Body of pancreas (tissue), 4 donors: ENCODE measurements around the gene MYRIP. TPM values are rescaled to one million over a fixed set of nuclear protein-coding genes. Genes with fewer than 3 reads are reported as not detected.

ENCODE experiments used
- ATAC-seq: fragments of 150-250 bp; one replicate; pipeline ENCODE4 v1.9.1; 2016
- DNase-seq, 4 donors: peaks; one replicate each; pipeline ENCODE4 v3.0.0-alpha.2; 2019
- H3K27ac ChIP-seq, 4 donors: fragments of 200-600 bp; sonication (generic); 1 replicate in 3 of 4; 2 replicates in 1 of 4; pipeline versions ENCODE4 v1.5.1 to v1.6.1; 2016 to 2019; ENCODE audit warnings: mild to moderate bottlenecking in 1 of 4, mixed read lengths in 1 of 4, moderate library complexity in 1 of 4
- H3K27me3 ChIP-seq, 2 donors: fragments of 200-600 bp; sonication (generic); one replicate each; pipeline ENCODE4 v1.6.0; 2016; ENCODE audit warnings: mild to moderate bottlenecking in 1 of 2
- H3K36me3 ChIP-seq, 2 donors: fragments of 200-600 bp; sonication (generic); replicated peaks in 1 of 2; 2 replicates each; pipeline ENCODE4 v1.5.1; 2016; ENCODE audit warnings: low read depth in 2 of 2; ENCODE audit not compliant: insufficient read depth in 1 of 2
- H3K4me1 ChIP-seq: fragments of 200-600 bp; sonication (generic); one replicate; pipeline ENCODE4 v1.6.0; 2016
- H3K4me3 ChIP-seq, 2 donors: fragments of 200-600 bp; sonication (generic); 1 replicate in 1 of 2; 2 replicates in 1 of 2; pipeline ENCODE4 v1.5.1; 2016 to 2019
- H3K9me3 ChIP-seq, 3 donors: fragments of 200-600 bp; sonication (generic); 1 replicate in 2 of 3; 2 replicates in 1 of 3; pipeline ENCODE4 v1.5.1; 2016
- CTCF ChIP-seq, 7 experiments: fragments of 450-650 bp in 4 of 7; fragments of 200-600 bp in 3 of 7; sonication (generic) in 3 of 7; IDR thresholded peaks; one replicate each; pipeline ENCODE4 v1.5.1; 2016 to 2019; ENCODE audit warnings: antibody characterized with exemption in 7 of 7
- POLR2A ChIP-seq, 3 donors: fragments of 450-650 bp; IDR thresholded peaks; one replicate each; pipeline ENCODE4 v1.6.1; 2016; ENCODE audit warnings: antibody characterized with exemption in 3 of 3, mild to moderate bottlenecking in 2 of 3
- WGBS, 2 donors: methylation state at CpG; one replicate each; pipeline ENCODE4 v1.1.5; 2017; 5-methylcytosine and 5-hydroxymethylcytosine counted together
- intact Hi-C: fragments of 100-400 bp; cut with DNase I; formaldehyde crosslinking; loops from one replicate; pipeline ENCODE4 v1.15.1; 2023
- total RNA-seq, 2 donors: library from RNA; depleted of rRNA; stranded (reverse); fragments of >200 nt; gene quantifications; one replicate each; pipeline ENCODE4 v1.1.0, GENCODE V29; 2016

MYRIP gene
- total RNA-seq, 2 donors from 2014 or later = 5.2 to 12.5 TPM

DNA sequence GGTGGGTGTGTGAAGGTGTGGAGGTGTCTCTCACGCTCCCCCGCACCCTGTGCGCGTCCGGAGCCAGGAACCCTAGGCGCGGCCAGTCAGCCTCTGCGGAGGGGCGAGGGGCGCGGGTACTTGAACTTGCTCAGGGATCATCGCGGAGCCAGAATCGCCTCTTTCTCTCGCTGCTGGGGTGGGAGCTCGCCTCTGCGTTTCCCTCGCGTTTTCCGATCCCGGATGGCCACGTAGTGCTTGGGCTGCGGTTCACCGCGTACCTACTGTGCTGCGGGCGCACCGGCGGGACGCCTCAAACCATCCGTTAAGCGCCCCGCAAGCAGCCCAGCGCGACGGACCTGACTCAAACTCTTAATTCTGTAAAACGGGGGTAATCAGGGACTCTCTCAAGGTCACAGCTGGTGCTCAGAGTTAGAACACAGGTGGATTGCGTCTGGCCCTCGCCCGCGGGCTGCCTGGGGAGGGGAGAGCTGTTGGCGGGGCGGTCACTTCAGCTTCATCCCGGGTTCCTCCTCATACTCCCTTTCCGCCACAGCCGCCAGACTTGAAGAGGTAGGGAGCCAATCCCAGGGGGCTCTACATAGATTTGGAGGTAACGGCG, 686 bp downstream of the MYRIP start:
- H3K4me3 ChIP-seq = peak overlapping the region; percentile 59 to 78
- H3K9me3 ChIP-seq = no peaks in the 10 kb centered on the region
- H3K27me3 ChIP-seq = no peaks in the 10 kb centered on the region
- DNase-seq (peak; percentile 36 to 60 (median 54)), ATAC-seq (peak; percentile 33)
- WGBS, 2 donors = 1% methylated on average over 8 to 46 of the region's 48 CpGs
- peaks cover 30% of the 10 kb centered on the region for H3K4me1 ChIP-seq
- TF ChIP-seq CTCF (IDR thresholded peaks at IDR 0.05) (no peak), POLR2A (IDR thresholded peaks at IDR 0.05) (peak in 1 of 3 donors; percentile 26)
- no peaks in the 10 kb centered on the region for H3K36me3 ChIP-seq
- intact Hi-C loops = no loop called here
- H3K27ac ChIP-seq = peak overlapping the region in 3 of 4 donors; percentile 72 to 80 (median 79)

GRCh38 chr3:39810647-39811161, 1.3 kb downstream of the MYRIP start:
- intact Hi-C loops = no loop called here
- Histone ChIP-seq H3K4me1 (peaks cover 30% of the 10 kb centered on the region), H3K27me3 (no peaks in the 10 kb centered on the region), H3K4me3 (peak overlapping the region; percentile 59 to 78), H3K36me3 (no peaks in the 10 kb centered on the region), H3K27ac (peak overlapping the region in 3 of 4 donors; percentile 14 to 80 (median 79)), H3K9me3 (no peaks in the 10 kb centered on the region)
- WGBS, 2 donors = 1 to 10% methylated on average over 16 of the region's 16 CpGs
- no peak for ATAC-seq
- no peak for TF ChIP-seq CTCF (IDR thresholded peaks at IDR 0.05)
- peak in 1 of 4 donors; percentile 11 for DNase-seq

GRCh38 chr3:39811561-39811960, 2.2 kb downstream of the MYRIP start:
- no peak for DNase-seq
- no peak for ATAC-seq
- 35 to 58% methylated on average over 9 of the region's 9 CpGs for WGBS, 2 donors
- H3K4me1 ChIP-seq = peaks cover 30% of the 10 kb centered on the region
- no peaks in the 10 kb centered on the region for H3K36me3 ChIP-seq
- TF ChIP-seq POLR2A (IDR thresholded peaks at IDR 0.05) (no peak), CTCF (IDR thresholded peaks at IDR 0.05) (no peak)
- no peaks in the 10 kb centered on the region for H3K9me3 ChIP-seq
- no peaks in the 10 kb centered on the region for H3K27me3 ChIP-seq
- no peak overlapping the region for H3K27ac ChIP-seq
- intact Hi-C loops = no loop called here
- H3K4me3 ChIP-seq = no peak overlapping the region

- intact Hi-C loops = no loop called here
Measured at GRCh38 chr3:39812537-39812936, 3.1 kb downstream of the MYRIP start.

More at GRCh38 chr3:39812537-39812936, 3.1 kb downstream of the MYRIP start:
- Histone ChIP-seq H3K27ac (no peak overlapping the region), H3K4me1 (peaks cover 30% of the 10 kb centered on the region), H3K4me3 (no peak overlapping the region), H3K27me3 (no peaks in the 10 kb centered on the region), H3K9me3 (no peaks in the 10 kb centered on the region), H3K36me3 (no peaks in the 10 kb centered on the region)
- ATAC-seq = no peak
- TF ChIP-seq CTCF (IDR thresholded peaks at IDR 0.05) = peak in 6 of 7 experiments; percentile 35 to 57 (median 51)
- TF ChIP-seq POLR2A (IDR thresholded peaks at IDR 0.05) = no peak
- 44 to 57% methylated on average over 2 of the region's 2 CpGs for WGBS, 2 donors
- DNase-seq = peak; percentile 41 to 65 (median 54)
